ENCODE results near the gene SLC13A3.

Gene SLC13A3

DNA sequence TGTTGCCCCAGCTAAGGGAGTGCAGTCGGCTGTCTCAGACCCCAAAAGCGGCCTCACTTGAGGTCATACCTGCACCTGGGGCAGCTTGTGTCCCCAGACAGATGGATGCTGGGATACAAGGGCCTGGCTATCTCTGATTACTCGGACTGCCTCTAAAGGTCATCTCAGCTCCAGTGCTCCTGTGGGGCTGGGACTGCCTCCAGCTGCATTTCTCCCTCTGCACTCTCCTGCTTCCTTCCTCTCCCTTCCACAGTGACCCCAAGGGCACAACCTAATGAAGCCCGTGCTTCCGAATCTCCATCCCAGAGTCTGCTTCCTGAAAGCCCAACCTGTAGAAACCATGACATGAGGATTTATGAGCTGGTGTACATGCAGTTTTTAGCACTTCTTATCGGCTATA is 78.0 kb downstream of the SLC13A3 start:
- DNase-seq, result no peak

GRCh38 chr20:46572790-46573189 is 78.5 kb downstream of the SLC13A3 start:
- DNase-seq, result no peak

- DNase-seq, result peak; percentile 91
These were observed 79.1 kb downstream of the SLC13A3 start for GRCh38 chr20:46572153-46572552.

DNA sequence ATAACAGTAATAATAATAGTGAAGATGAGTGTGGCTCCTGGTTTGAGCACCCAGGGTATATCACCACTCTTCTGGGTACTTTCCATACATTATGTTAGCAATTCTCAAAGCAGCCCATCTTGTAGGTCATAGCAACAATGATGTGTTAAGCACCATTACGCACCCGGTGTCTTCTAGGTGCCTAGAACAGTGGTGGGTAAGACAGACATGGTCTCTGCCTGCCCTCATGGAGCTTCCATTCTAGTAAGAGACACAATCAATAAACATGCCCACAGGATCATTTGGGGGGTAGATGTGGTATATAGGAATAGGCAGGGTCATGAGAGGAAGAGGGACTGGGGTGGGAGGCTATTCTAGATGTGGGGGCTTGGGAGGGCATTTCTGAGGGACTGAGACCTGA is 79.8 kb downstream of the SLC13A3 start:
- no peak for DNase-seq

GRCh38 chr20:46570956-46571355 is 80.3 kb downstream of the SLC13A3 start:
- no peak for DNase-seq

DNA sequence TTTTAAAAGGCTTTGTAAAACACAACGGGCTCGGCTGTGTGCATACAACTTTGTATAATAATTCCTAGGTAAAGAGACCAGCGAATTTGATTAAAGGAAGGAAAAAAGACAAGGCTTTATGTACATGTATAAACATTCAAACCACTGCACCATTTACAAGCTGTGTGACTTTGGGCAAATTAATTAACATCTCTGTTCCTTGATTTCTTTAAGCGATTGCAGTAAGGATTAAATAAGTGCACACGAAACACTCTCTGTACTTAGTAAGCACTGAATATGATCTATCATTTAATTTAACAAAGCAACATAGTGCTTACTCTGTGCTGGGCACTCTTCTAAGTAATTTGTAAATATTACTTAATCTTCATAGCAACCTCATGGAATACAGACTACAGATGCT is 81.3 kb downstream of the SLC13A3 start:
- DNase-seq, result no peak

DNA sequence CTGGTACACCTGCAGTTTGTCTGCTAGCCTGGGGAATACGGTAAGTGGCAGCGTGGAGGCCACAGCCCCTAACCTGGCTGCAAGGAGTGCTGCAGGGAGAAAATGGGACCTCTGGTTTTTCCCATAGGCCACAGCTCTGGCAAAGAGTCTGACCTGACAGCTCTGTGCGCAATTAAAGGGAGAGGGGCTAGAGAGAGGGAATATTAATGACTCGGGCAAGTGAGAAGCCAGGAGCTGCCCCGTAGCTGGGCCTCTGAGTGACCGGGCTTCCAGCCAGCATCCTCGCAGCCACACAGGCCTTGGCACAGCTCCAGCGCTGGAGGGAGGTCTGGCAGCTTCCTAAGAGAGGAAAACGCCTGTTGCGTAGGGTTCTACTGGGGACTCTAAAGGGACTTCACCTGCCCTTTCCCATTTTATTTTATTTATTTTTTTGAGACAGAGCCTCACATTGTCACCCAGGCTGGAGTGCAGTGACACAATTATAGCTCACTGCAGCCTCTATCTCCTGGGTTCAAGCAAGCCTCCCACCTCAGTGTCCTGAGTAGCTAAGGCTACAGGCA is 82.6 kb downstream of the SLC13A3 start:
- DNase-seq, result peak; percentile 98

GRCh38 chr20:46566125-46566524 is 85.1 kb downstream of the SLC13A3 start:
- DNase-seq, result no peak

DNA sequence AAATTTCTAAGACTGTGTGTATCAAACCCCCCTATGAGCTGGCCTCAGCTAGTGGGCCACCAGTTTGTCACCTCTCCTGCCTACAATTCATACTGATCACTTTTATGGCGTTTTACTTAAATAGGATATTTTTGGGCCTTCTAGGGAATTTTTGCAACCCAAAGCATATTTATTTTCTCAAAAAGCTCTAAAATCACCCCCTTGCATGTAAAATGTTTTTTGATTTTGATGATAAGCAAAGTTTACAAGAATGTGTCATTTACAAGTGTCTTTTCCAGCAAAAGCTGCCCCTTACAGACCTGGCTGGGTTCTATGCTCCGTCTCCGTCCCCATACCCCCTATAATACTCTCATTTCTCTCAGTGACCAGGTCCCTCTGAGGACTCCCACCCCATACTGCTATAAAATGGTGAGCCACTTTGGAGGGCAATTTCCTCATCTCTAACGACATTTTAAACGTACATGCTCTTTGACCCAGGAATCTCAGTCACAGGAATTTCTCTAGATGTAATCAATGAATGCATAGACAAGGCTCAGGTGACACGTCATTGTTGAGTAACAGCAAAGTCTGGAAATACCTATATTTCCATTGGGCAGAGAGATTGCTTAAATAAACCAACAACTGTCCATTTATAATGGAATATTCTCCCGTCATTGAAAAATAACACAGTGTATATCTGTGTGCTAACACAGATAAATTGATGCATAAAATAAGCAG is 86.9 kb downstream of the SLC13A3 start:
- DNase-seq, result no peak

- DNase-seq, result no peak
These were observed 87.4 kb downstream of the SLC13A3 start for GRCh38 chr20:46563860-46564221.

- no peak for DNase-seq
These were observed 87.9 kb downstream of the SLC13A3 start for GRCh38 chr20:46563170-46563859.

- DNase-seq, result peak; percentile 87
These were observed 88.7 kb downstream of the SLC13A3 start for GRCh38 chr20:46562373-46563169.

DNA sequence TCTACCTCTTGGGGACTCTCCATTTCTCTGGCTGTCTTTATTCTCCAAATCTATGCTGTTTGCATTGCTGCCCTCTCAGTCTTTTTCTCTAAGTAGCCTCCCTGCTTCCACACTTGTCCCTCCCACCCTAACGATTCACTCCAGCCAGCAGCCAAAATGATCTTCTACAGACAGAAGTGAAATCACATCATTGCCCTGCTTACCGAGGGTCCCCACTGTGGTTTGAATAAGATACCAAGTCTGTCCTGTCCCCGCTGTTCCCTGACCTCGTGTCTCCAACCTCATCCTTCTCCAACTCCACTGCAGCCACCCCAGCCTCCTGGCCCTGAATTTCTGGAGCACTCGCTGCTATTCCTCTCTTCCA is 89.3 kb downstream of the SLC13A3 start:
- DNase-seq, result no peak

DNA sequence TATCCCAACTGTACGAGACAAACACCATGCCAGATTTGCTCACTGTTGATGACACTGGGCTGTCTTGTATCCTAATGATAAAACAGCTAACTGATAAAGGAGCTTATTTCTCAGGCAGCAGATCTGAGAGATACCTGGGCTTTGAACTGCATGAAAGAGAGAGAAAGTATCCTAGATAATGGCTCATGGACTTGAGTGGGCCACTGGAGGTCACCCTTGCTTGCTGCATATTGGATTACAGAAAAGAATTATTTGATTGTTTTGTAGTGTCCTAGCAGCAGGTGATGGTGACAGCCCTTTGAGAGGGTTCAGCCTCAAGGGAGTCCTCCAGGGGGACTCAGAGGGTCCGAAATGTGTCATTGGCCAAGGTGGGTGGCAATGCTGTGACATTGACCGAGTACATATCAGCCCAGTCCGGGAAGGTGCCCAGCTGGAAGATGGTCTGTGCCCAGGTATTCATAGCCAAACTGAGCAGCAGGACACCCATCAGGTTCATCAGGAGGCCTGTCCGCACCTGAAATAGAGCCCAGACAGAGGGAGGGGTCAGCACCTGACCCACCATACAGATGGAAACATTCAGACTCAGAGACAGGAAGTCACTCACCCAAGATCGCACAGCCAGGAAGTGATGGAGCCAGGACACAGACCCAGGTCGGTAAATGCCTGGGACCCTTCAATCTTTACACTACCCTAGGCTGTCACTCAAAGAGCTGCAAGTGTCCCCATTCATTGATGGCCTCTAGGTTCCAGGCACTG is 91.4 kb downstream of the SLC13A3 start:
- peak; percentile 59 for DNase-seq

- DNase-seq, result no peak
These were observed 92.3 kb downstream of the SLC13A3 start for GRCh38 chr20:46559001-46559400.

DNA sequence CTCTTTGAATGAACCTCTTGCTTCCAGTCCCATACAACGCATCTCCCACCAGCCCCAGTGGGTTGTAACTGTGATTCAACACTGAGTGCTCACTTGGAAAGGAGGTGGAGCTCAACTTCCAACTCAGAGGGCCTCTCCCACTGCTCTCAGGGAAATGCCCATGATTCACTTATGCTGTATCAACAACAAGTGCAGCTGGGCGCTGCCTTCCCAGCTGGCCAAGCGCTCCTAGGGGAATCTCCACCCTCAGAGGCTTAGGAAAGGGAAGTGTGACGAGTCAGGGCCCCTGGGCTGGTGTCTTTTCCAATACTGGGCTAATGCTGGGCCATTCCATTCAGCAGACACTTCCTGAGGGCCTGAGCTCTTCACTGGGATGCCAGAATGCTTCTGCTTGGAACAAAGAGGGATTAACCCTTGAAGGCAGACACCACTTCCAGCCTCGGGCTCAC is 92.7 kb downstream of the SLC13A3 start:
- DNase-seq, result no peak

GRCh38 chr20:46557231-46557956 is 93.9 kb downstream of the SLC13A3 start:
- no peak for DNase-seq

GRCh38 chr20:46555370-46555956 is 95.8 kb downstream of the SLC13A3 start:
- DNase-seq, result no peak

DNA sequence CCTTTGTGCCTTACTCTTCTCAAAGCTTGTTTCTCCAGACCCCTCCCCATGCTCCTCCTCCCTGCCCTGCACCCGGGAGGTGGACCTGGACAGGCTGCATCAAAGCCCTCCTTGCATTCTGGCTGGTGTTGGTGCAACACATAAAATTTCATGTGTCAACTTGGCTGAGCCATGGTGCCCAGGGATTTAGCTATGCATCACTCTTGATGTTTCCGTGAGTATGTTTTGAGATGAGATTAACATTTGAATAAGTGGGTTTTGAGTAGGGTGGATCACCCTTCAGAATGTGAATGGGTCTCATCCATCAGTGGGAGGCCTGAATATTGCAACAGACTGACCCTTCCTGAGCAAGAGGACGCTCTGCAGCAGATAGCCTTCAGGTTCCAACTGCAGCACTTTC is 96.4 kb downstream of the SLC13A3 start:
- DNase-seq, result no peak

DNA sequence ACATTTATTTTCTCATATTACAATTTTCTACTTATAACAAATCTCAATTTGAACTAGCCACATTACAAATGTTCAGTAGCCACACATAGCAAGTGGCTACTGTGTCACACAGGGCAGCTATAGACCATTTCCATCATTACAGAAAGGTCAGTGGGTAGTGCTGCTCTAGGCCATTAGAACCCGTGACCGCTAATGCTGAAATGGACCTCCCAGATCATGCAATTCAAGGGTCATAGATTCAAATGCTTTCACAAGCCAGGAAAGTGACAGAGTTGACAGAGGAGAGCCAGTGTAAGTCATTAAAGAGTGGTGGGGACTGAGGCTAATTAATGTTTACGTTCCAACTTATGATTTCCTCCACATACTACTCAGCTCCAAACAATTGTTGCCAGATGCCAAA is 97.3 kb downstream of the SLC13A3 start:
- no peak for DNase-seq
